ENCODE data around the gene EPHB4.

DNA sequence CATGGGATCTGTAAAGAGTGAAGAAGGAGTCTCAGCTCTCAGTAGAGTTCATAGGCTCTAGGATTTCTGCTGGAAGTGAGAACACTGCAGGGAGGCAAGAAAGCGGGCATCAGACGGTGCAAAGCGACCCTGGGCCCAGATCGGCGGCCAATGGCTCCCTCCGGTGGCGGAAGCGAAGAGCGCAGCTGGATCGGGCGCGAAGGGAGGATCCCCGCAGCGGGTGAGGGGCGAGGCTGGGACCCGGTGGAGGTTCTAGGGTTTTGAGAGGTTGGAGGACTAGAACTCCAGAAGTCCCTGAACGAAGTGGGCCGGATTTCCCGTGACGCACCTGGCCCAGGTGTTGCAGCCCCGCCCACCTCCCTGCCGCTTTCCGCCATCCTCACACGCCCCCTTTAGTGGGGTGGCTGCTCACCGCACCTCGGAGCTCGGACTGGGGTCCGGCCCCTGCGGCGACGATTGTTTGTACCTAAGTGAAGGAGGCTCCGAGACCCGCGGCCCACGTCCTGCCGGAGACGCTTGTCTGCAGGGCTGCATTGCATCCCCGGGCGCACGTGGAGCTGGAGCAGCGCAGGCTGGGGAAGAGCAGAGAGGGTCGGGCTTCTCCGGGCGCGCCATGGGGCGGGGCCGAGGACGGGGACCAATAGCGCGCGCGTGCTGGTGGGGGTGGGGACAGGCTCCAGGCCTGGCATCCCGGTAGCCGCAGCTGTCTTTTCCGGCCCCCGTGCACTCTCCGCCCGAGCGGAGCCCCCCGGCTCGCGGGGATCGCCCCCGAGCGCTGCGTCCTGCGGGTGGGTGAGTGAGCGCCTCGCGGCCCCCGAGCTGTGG lies 24.9 kb upstream of the EPHB4 start, which contains the start of gene SLC12A9:
- peak; percentile 29 to 38 for TF ChIP-seq POLR2A (IDR thresholded peaks at IDR 0.05)
- TF ChIP-seq, protein P1, sequence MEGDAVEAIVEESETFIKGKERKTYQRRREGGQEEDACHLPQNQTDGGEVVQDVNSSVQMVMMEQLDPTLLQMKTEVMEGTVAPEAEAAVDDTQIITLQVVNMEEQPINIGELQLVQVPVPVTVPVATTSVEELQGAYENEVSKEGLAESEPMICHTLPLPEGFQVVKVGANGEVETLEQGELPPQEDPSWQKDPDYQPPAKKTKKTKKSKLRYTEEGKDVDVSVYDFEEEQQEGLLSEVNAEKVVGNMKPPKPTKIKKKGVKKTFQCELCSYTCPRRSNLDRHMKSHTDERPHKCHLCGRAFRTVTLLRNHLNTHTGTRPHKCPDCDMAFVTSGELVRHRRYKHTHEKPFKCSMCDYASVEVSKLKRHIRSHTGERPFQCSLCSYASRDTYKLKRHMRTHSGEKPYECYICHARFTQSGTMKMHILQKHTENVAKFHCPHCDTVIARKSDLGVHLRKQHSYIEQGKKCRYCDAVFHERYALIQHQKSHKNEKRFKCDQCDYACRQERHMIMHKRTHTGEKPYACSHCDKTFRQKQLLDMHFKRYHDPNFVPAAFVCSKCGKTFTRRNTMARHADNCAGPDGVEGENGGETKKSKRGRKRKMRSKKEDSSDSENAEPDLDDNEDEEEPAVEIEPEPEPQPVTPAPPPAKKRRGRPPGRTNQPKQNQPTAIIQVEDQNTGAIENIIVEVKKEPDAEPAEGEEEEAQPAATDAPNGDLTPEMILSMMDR (IDR thresholded peaks at IDR 0.05): peak; percentile 90 to 97 (median 96)

Data from uterus (tissue), 2 donors.